NCI-H1436 (cell line): ENCODE measurements around the gene AIMP2.
A peak's percentile ranks its signal among the peaks of the same experiment; 100 is the strongest.
"Not testable (repeated sequence)": the region's sequence is repeated elsewhere in the genome, so short reads cannot be mapped to it uniquely, and the experiment has no call there.

Experiments
- DNase-seq: peaks from one replicate; lab custom pipeline; 2025; lab: John Stamatoyannopoulos, UW

Gene AIMP2

DNA sequence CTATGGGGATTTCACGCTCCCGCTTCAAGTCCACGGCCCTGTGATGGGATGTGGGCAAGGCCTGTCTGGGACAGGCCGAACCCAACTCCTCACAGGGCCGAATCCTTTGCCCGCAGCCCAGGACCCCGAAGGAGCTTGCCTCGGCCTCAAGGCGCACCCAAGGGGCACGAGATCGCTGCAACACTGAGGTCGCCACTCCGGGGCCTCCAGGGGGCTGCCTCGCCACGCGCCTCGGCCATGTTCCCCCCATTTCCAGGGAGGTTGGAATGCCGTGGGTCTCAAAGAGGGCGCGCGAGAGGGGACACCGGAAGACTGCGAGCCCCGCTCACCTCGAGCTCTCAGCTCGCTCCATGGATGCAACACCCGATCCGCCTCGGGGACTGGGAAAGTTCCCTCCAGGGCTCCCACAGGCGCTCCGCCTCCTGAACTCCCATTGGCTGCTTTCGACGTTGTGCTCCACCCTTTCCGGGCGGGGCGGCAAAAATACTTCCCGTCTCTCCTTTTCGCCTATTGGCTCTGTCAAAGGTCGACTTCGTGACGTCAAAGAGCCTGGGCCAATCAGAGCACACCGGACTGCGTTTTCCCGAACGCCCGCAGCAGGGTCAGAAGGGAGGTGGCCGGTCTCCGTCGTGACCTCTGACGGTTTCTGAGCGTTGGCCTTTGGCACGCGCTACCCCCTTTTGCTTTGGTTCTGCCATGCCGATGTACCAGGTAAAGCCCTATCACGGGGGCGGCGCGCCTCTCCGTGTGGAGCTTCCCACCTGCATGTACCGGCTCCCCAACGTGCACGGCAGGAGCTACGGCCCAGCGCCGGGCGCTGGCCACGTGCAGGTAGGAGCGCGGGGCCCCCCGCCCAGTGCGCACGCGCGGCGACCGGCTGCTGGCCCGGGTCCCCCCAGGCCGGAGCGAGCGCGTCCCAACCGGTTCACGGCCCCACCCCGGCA, at the start of gene AIMP2, which contains the start of gene PMS2:
Gene AIMP2 (plus strand): TSS at position 605 of the 944 bp plus-strand sequence. CDS start 92 bp downstream, at position 697.
Gene PMS2 (minus strand): TSS at position 382 of the 944 bp plus-strand sequence. CDS start 30 bp downstream, at position 352.
- peak; percentile 96 for DNase-seq

DNA sequence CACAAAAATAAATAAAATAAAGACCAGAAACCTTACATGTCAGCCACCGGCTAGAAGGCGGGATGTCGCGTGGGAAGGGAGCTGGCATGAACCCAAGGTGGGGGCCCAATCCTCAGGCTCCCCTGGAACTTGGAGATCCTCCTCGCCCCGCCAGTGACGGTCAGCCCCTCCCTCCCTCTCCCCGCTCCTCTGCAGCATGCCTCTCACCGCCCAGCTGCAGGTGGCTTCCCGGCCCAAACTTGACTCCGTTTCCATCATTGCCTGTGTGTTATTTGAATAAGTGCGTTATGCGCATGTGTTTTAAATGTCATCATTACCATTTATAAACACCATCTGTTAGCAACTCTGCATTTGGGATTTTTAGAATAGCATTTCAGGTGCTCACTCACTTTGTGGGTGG, 45.9 kb upstream of the AIMP2 start:
- DNase-seq: not testable (repeated sequence)

- not testable (repeated sequence) for DNase-seq
These were observed 45.3 kb upstream of the AIMP2 start for GRCh38 chr7:5963810-5964209.

GRCh38 chr7:5970347-5970911, 38.6 kb upstream of the AIMP2 start, which contains the start of gene RSPH10B:
TSS of gene RSPH10B (minus strand) at chr7:5970689. CDS start at chr7:5967116, 3,573 bp downstream.
- not testable (repeated sequence) for DNase-seq

- DNase-seq: not testable (repeated sequence)
These were observed 35.5 kb upstream of the AIMP2 start for GRCh38 chr7:5973580-5973979.

GRCh38 chr7:5979680-5980314, 29.3 kb upstream of the AIMP2 start:
- DNase-seq: not testable (repeated sequence)

DNA sequence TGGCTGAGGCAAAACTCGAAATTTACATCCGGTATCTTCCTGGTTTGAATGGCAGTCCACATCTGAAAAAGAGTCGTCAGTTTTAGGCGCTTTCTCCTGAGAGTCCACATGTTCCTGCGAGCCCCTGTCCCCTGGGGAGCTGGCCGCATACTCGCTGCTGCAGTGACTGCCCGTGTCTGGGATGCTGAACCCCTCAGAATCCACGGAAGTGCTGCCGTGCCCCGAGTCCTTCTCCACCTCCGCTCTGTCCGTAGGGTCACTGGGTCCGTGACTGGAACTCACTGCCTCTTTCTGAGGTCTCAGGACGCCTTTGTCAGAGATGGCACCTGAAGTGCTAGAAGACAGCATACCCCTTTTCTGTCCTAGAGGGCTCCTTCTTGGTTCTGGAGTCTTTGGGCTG, 22.0 kb upstream of the AIMP2 start:
- not testable (repeated sequence) for DNase-seq

DNA sequence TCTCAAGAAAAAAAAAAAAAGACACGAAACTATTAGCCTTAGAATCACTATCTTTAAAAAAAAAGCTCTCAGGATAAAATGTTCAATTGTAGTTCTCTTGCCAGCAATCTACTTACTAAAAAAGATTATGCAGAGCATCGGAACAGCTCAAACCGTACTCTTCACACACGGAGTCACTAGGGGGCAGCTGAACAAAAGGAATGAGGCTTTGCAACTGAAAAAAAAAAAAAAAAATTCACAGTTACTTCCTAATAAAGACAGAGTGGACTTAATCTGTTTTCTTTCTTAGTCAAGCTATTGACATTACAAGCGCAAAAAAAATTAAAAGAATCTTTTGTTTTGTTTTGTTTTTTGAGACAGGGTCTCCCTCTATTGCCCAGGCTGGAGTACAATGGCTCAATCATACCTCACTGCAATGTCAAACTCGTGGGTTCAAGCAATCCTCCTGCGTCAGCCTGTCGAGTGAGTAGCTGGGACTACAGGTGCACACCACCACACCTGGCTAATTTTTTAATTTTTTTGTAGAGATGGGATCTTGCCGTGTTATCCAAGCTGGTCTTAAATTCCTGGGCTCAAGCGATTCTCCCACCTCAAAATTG, 11.8 kb upstream of the AIMP2 start:
- peak; percentile 58 for DNase-seq

DNA sequence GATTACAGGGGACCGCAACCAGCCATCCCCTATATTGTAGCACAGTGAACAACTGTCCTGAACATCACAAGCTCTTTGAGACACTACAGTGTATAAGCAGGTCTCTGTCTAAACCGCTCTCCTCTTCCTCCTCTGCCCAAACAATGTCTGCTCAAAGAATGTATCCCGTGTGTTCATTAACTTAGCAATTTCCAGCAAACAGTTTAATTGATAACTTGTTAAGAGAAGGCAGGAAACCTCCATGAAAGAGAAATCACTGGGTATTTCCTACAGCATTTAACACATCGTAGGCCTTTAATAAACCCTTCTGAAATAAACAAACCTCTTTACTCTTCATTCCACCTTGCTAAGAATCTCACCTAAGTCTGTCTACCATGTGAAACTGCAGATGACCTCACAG, 1.7 kb upstream of the AIMP2 start:
- no peak for DNase-seq

DNA sequence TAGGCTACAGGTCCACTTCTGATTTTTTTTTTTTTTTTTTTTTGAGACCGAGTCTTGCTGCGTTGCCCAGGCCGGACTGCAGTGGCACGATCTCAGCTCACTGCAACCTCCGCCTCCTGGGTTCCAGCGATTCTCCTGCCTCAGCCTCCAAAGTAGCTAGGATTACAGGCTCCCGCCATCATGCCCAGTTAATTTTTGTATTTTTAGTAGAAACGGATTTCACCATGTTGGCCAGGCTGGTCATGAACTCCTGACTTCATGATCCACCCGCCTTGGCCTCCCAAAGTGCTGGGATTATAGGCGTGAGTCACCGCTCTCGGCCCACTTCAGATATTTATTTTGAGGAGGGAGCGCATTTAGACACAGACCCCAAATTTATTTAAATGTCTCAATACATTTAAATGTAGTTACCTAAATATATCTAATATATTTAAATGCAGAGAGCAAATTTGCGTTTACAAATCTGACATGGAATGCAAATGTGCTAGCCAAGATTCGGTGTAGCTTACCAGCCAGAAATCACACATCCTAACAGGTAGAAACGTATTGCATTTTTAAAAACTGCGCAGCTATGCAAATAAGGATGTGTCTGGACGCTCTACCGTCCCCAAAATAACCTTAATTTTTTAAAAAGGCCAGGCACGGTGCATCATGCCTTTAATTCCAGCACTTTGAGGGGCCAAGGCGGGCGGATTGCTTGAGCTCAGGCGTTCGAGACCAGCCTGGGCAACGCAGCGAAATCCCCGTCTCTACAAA, 1.1 kb upstream of the AIMP2 start:
- not testable (repeated sequence) for DNase-seq

DNA sequence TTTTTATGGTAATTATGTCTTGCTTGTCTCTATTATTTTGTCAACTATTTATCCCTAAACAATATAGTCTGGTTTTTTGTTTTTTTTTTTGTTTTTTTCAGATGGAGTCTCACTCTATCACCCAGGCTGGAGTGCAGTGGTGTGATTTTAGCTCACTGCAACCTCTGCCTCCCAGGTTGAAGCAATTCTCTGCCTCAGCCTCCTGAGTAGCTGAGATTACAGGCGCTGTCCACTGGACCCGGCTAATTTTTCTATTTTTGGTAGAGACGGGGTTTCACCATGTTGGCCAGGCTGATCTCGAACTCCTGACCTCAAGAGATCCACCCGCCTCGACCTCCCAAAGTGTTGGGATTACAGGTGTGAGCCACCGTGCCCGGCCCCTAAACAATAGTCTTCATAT, 1.3 kb downstream of the AIMP2 start:
- not testable (repeated sequence) for DNase-seq

- DNase-seq: no peak
These were observed 2.5 kb downstream of the AIMP2 start for GRCh38 chr7:6011541-6011940.

DNA sequence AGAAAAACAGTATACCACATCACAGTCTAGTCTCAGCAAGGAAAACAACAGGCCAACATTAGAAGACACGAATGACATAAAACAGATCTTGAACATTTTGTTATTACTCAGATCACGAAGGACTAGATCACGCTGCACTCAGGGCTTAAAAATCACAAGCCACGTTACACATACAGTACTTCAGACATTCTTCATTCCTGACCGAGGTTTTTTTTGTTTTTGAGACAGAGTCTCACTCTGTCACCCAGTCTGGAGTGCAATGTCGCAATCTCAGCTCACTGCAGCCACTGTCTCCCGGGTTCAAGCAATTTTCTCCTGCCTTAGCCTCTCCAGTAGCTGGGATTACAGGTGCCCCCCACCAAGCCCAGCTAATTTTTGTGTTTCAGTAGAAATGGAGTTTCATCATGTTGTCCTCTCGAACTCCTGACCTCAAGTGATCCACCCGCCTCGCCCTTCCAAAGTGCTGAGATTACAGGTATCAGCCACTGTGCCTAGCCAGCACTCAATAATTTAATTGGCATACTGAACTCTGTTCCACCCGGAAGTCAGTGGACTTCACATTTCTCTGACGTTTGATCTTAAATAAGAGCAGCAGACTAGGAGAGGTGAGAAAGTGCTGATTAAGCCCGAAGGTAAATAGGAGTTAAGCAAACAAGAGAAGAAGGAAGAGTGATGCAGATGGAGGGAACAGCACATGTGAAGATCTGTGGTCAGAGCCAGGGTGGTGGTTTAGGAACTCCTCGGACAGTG, 3.5 kb downstream of the AIMP2 start:
- DNase-seq: no peak

DNA sequence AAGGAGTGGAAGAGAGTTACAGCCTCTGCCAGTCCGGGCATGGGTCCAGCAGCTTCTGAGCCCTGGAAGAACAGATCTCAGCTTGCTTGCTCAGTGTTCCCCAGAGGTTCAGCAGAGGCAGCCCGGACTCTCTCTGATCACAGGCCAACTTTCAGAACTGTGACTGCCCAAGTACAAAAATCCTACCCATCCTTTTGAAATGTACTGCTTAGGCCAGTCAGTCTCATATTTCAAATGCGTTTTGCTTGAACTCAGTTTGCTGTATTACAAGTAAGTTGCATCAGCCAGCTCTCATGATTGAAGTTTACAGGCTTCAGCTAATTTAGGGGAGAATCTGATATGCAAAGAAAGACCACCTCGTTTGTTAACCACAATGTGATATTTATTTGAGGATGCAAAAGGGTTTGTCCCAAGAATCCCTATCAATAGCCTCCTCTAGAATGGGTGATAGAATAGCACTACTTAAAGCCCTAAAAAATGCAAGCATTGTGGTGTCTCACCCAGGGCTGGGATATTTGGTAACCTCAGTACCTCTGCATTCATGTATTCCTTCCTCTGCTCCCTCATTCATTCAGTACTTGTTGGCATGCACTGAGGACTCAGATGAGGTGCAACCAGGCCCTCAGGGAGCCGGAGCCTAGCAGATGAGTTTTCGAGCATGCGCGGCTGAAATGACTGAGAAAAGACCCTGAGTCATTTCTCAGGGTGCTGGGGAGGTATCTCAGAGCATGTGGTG, 7.0 kb downstream of the AIMP2 start:
- DNase-seq: peak; percentile 16

DNA sequence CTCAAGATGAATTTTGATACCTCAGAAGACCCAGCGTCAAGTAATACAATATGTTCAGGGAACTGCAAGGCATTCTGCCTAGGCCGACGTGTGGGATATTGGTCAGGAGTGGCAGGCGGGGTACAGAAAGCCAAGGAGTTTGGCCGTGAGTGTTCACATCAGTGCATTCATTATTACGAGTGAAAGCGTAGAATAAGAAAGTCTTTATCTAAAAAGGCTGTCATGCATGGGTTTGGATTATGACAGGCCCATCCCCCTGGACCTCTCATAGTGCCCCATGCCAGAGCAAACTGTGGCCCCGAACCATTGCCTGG, 7.5 kb downstream of the AIMP2 start:
- no peak for DNase-seq

GRCh38 chr7:6020371-6021286, 11.6 kb downstream of the AIMP2 start:
- no peak for DNase-seq

DNA sequence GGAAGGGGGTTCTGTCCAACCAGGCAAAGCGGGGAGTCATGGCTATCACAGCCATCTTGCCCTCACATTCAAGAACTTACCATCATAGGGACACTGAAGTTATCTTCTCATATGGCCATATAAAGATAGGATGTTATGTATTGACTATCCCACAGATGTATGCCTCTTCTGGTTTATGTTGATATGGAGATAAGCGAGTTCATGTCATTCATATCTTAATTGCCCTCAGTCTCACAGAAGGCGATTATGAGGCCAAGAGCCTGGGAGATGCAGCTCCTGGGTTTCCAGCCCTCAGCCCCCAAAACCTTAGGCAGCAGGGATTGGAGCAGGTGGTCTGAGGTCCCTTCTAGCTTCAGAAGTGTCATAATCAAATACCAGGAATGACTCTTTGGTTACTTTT, 13.6 kb downstream of the AIMP2 start:
- DNase-seq: no peak

DNA sequence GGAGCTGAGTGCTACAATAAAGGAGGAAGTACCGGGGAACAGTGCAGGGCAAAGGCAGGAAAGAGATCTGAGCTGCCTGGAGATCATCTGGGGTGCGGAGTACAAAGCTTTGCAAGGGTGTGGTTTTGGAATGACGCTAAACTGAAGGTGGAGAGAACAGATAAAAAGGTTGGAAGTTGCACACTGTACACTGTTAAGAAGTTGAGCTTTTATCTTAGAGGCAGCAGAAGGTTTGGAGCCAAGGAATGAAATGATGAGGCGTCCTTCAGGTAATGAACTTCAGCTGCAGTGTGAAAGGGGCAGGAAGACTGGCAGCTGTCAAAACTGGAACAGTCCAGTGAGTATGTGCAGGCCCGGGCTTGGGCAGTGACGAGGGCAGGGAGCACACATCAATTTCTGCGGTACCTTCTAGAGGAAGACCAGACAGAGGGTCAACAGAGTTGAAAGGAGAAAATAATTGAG, 14.9 kb downstream of the AIMP2 start:
- DNase-seq: no peak
